ENCODE measurements around the gene ERF.

DNA sequence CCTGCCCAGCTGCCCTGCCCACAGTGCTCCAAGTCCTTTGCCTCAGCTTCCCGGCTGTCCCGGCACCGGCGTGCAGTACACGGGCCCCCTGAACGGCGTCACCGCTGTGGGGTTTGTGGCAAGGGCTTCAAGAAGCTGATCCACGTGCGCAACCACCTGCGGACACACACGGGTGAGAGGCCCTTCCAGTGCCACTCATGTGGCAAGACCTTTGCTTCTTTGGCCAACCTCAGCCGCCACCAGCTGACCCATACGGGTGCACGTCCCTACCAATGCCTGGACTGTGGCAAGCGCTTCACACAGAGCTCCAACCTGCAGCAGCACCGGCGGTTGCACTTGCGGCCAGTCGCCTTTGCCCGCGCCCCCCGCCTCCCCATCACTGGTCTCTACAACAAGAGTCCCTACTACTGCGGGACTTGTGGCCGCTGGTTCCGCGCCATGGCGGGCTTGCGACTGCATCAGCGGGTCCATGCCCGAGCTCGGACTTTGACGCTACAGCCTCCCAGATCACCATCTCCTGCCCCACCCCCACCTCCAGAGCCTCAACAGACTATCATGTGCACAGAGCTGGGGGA lies 29.1 kb downstream of the ERF start:
- no peak for TF ChIP-seq CTCF (conservative IDR thresholded peaks at IDR 0.05)
- TF ChIP-seq ZFX (IDR thresholded peaks at IDR 0.05), result no peak
